HL-60 (cell line): ENCODE results near the gene SBF1.

Experiments used
- GABPA ChIP-seq: IDR thresholded peaks from 2 replicates; pipeline ENCODE4 v1.6.1; 2012; ENCODE audit warnings: low read depth
- POLR2AphosphoS5 ChIP-seq: IDR thresholded peaks from 2 replicates; pipeline ENCODE4 v1.6.1; 2012; ENCODE audit warnings: low read depth
- SPI1 ChIP-seq: IDR thresholded peaks from 2 replicates; pipeline ENCODE4 v1.6.1; 2012; ENCODE audit warnings: low read depth, mild to moderate bottlenecking, borderline replicate concordance
- TF ChIP-seq, protein P1 (sequence below): IDR thresholded peaks from one replicate; pipeline ENCODE4 v1.5.1; 2011; ENCODE audit warnings: low read length, control low read depth, inconsistent platforms; ENCODE audit not compliant: insufficient read depth
- TF ChIP-seq, protein P2 (sequence below): IDR thresholded peaks from 2 replicates; pipeline ENCODE4 v1.6.1; 2012; ENCODE audit warnings: low read depth; ENCODE audit not compliant: insufficient replicate concordance

DNA sequence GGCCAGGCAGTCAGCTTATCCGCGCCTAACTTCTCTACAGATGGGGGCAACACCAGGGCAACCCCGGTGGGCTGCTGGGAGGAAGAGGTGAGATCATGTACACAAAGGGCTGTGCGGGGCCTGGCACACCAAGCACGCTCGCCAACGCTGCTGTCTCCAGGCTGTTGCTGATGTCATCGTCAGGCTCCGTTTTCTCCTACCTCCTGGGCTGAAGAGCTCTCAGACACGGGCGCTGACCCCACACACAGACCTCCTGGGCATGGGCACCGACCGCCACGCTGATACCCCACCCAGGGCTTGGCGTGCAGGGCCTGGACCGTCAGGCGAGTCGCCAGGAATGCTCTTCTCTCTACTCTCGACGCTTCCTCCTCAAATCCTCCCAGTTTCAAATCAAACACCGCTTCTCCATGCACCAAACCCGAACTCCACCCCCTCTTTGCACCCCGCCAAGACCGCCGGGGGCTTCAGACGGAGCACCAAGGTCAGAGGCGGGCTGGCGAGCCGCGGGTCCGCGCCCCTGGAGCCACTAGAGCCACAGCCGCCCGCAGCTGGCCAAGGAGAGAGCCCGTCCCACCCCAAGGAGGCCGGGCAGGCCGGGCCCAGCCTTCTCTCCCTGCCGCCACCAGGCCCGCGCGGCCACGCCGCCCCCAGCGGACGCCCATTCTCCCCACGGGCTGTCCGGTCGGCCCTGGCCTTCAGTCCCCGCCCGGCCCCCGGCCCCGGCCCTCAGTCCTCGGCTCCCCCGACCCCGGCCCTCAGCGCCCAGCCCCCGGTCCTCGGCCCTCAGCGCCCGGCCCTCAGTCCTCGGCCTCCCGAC is 772 bp downstream of the SBF1 start:
- TF ChIP-seq, protein P1, sequence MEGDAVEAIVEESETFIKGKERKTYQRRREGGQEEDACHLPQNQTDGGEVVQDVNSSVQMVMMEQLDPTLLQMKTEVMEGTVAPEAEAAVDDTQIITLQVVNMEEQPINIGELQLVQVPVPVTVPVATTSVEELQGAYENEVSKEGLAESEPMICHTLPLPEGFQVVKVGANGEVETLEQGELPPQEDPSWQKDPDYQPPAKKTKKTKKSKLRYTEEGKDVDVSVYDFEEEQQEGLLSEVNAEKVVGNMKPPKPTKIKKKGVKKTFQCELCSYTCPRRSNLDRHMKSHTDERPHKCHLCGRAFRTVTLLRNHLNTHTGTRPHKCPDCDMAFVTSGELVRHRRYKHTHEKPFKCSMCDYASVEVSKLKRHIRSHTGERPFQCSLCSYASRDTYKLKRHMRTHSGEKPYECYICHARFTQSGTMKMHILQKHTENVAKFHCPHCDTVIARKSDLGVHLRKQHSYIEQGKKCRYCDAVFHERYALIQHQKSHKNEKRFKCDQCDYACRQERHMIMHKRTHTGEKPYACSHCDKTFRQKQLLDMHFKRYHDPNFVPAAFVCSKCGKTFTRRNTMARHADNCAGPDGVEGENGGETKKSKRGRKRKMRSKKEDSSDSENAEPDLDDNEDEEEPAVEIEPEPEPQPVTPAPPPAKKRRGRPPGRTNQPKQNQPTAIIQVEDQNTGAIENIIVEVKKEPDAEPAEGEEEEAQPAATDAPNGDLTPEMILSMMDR = no peak
- TF ChIP-seq POLR2AphosphoS5 = no peak
- TF ChIP-seq GABPA = no peak
- TF ChIP-seq, protein P2, sequence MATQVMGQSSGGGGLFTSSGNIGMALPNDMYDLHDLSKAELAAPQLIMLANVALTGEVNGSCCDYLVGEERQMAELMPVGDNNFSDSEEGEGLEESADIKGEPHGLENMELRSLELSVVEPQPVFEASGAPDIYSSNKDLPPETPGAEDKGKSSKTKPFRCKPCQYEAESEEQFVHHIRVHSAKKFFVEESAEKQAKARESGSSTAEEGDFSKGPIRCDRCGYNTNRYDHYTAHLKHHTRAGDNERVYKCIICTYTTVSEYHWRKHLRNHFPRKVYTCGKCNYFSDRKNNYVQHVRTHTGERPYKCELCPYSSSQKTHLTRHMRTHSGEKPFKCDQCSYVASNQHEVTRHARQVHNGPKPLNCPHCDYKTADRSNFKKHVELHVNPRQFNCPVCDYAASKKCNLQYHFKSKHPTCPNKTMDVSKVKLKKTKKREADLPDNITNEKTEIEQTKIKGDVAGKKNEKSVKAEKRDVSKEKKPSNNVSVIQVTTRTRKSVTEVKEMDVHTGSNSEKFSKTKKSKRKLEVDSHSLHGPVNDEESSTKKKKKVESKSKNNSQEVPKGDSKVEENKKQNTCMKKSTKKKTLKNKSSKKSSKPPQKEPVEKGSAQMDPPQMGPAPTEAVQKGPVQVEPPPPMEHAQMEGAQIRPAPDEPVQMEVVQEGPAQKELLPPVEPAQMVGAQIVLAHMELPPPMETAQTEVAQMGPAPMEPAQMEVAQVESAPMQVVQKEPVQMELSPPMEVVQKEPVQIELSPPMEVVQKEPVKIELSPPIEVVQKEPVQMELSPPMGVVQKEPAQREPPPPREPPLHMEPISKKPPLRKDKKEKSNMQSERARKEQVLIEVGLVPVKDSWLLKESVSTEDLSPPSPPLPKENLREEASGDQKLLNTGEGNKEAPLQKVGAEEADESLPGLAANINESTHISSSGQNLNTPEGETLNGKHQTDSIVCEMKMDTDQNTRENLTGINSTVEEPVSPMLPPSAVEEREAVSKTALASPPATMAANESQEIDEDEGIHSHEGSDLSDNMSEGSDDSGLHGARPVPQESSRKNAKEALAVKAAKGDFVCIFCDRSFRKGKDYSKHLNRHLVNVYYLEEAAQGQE = no peak
- TF ChIP-seq SPI1 = no peak
